WTC11 (cell line): Measurements from ENCODE around the gene FANCM. TPM values are rescaled to one million over a fixed set of nuclear protein-coding genes. Genes with fewer than 3 reads are reported as not detected.

ENCODE experiments used
- ATAC-seq: fragments of 200-7000 bp; cut with Tn5 transposase; 2 replicates; pipeline ENCODE4 v1.10.0; 2021; ENCODE audit warnings: mild to moderate bottlenecking, moderate library complexity
- CTCF ChIA-PET: fragments of 300-600 bp; sonication (Branson Sonifier 250); formaldehyde crosslinking; loops from one replicate; lab custom pipeline; 2021; ENCODE audit warnings: antibody characterized with exemption; lab: Charles Lee
- POLR2A ChIA-PET: fragments of 350-600 bp; sonication (Branson Sonifier 250); formaldehyde crosslinking; loops from one replicate; lab custom pipeline; 2021; ENCODE audit warnings: antibody characterized with exemption; lab: Charles Lee
- DNase-seq: peaks from one replicate; pipeline ENCODE4 v3.0.0; 2021; ENCODE audit warnings: low spot score
- H3K27ac Mint-ChIP-seq: 2 replicates; pipeline ENCODE4 v1.8.0; 2021; ENCODE audit warnings: mixed read lengths
- H3K27me3 Mint-ChIP-seq: 2 replicates; pipeline ENCODE4 v1.8.0; 2021; ENCODE audit warnings: low read depth, mild to moderate bottlenecking, moderate library complexity, mixed read lengths
- H3K36me3 Mint-ChIP-seq: 2 replicates; pipeline ENCODE4 v1.8.0; 2021; ENCODE audit warnings: mixed read lengths
- H3K4me1 Mint-ChIP-seq: 2 replicates; pipeline ENCODE4 v1.8.0; 2022; ENCODE audit warnings: mixed read lengths
- H3K4me3 Mint-ChIP-seq: 2 replicates; pipeline ENCODE4 v1.8.0; 2021; ENCODE audit warnings: mild to moderate bottlenecking, moderate library complexity, mixed read lengths
- H3K9me3 Mint-ChIP-seq: 2 replicates; pipeline ENCODE4 v1.8.0; 2021; ENCODE audit warnings: mixed read lengths
- CREB1 ChIP-seq: sonication (generic); formaldehyde crosslinking; IDR thresholded peaks from 2 replicates; pipeline ENCODE4 v1.8.0; 2023; ENCODE audit warnings: mild to moderate bottlenecking, missing genetic modification reagents
- ELF4 ChIP-seq: sonication (generic); formaldehyde crosslinking; IDR thresholded peaks from 2 replicates; pipeline ENCODE4 v1.8.1; 2022; ENCODE audit warnings: low read depth, mild to moderate bottlenecking, moderate library complexity, missing genetic modification reagents
- EMX1 ChIP-seq: fragments of 250-450 bp; sonication (Bioruptor Pico); IDR thresholded peaks from 2 replicates; pipeline ENCODE4 v1.8.0; 2021; ENCODE audit warnings: mild to moderate bottlenecking
- ESRRA ChIP-seq: sonication (generic); formaldehyde crosslinking; IDR thresholded peaks from 2 replicates; pipeline ENCODE4 v1.8.1; 2022; ENCODE audit warnings: mild to moderate bottlenecking, missing genetic modification reagents, borderline replicate concordance
- FOXJ3 ChIP-seq: sonication (generic); formaldehyde crosslinking; IDR thresholded peaks from 2 replicates; pipeline ENCODE4 v1.9.0; 2021; ENCODE audit warnings: missing genetic modification reagents, mild to moderate bottlenecking, borderline replicate concordance
- FOXK1 ChIP-seq: sonication (generic); formaldehyde crosslinking; IDR thresholded peaks from 2 replicates; pipeline ENCODE4 v1.8.0; 2022; ENCODE audit warnings: mild to moderate bottlenecking, moderate library complexity, missing genetic modification reagents
- FOXP1 ChIP-seq: sonication (generic); formaldehyde crosslinking; IDR thresholded peaks from 2 replicates; pipeline ENCODE4 v1.8.0; 2022; ENCODE audit warnings: missing genetic modification reagents, mild to moderate bottlenecking, moderate library complexity, borderline replicate concordance
- GRHL2 ChIP-seq: fragments of 250-450 bp; sonication (Bioruptor Pico); IDR thresholded peaks from 2 replicates; pipeline ENCODE4 v1.8.0; 2022; ENCODE audit warnings: mild to moderate bottlenecking, moderate library complexity; ENCODE audit not compliant: insufficient replicate concordance, severe bottlenecking
- IRF2 ChIP-seq: sonication (generic); formaldehyde crosslinking; IDR thresholded peaks from 2 replicates; pipeline ENCODE4 v1.8.0; 2022; ENCODE audit warnings: low read depth, missing genetic modification reagents, borderline replicate concordance
- NFYB ChIP-seq: sonication (generic); formaldehyde crosslinking; conservative IDR thresholded peaks from 2 replicates; pipeline ENCODE4 v1.8.0; 2022; ENCODE audit warnings: low read depth, missing genetic modification reagents
- NR1H2 ChIP-seq: sonication (generic); formaldehyde crosslinking; IDR thresholded peaks from 2 replicates; pipeline ENCODE4 v1.9.0; 2021; ENCODE audit warnings: mild to moderate bottlenecking, moderate library complexity, missing genetic modification reagents
- TEAD4 ChIP-seq: sonication (generic); formaldehyde crosslinking; IDR thresholded peaks from 2 replicates; pipeline ENCODE4 v1.8.0; 2022; ENCODE audit warnings: mild to moderate bottlenecking, missing genetic modification reagents
- ZNF138 ChIP-seq: sonication (generic); formaldehyde crosslinking; conservative IDR thresholded peaks from 2 replicates; pipeline ENCODE4 v1.8.1; 2022; ENCODE audit warnings: mild to moderate bottlenecking, moderate library complexity, missing genetic modification reagents
- ZNF232 ChIP-seq: sonication (generic); formaldehyde crosslinking; IDR thresholded peaks from 2 replicates; pipeline ENCODE4 v1.8.0; 2022; ENCODE audit warnings: mild to moderate bottlenecking, missing genetic modification reagents
- ZNF423 ChIP-seq: fragments of 250-450 bp; sonication (Bioruptor Pico); IDR thresholded peaks from 2 replicates; pipeline ENCODE4 v2.1.2; 2022; ENCODE audit warnings: mild to moderate bottlenecking, moderate library complexity
- total RNA-seq: library from RNA; stranded (reverse); gene quantifications from 3 replicates; pipeline ENCODE4 v1.2.3, GENCODE V29; 2021
- TF ChIP-seq, protein P1 (sequence below): sonication (generic); formaldehyde crosslinking; IDR thresholded peaks from 2 replicates; pipeline ENCODE4 v1.8.1; 2022; ENCODE audit warnings: missing genetic modification reagents, borderline replicate concordance
- TF ChIP-seq, protein P2 (sequence below): sonication (generic); formaldehyde crosslinking; IDR thresholded peaks from 2 replicates; pipeline ENCODE4 v1.8.1; 2022; ENCODE audit warnings: mild to moderate bottlenecking, moderate library complexity, missing genetic modification reagents
- TF ChIP-seq, protein P3 (sequence below): sonication (generic); formaldehyde crosslinking; IDR thresholded peaks from 2 replicates; pipeline ENCODE4 v1.8.1; 2022; ENCODE audit warnings: low read depth, missing genetic modification reagents, borderline replicate concordance
- TF ChIP-seq, protein P4 (sequence below): sonication (generic); formaldehyde crosslinking; IDR thresholded peaks from 2 replicates; pipeline ENCODE4 v1.8.1; 2023; ENCODE audit warnings: mild to moderate bottlenecking, missing genetic modification reagents, moderate library complexity
- TF ChIP-seq, protein P5 (sequence below): sonication (generic); formaldehyde crosslinking; IDR thresholded peaks from 2 replicates; pipeline ENCODE4 v1.8.0; 2022; ENCODE audit warnings: mild to moderate bottlenecking, missing genetic modification reagents
- TF ChIP-seq, protein P6 (sequence below): sonication (generic); formaldehyde crosslinking; IDR thresholded peaks from 2 replicates; pipeline ENCODE4 v1.8.1; 2022; ENCODE audit warnings: mild to moderate bottlenecking, missing genetic modification reagents, moderate library complexity, borderline replicate concordance

The FANCM gene
- total RNA-seq, 1 experiment from 2014 or later, result 12.9 TPM

DNA sequence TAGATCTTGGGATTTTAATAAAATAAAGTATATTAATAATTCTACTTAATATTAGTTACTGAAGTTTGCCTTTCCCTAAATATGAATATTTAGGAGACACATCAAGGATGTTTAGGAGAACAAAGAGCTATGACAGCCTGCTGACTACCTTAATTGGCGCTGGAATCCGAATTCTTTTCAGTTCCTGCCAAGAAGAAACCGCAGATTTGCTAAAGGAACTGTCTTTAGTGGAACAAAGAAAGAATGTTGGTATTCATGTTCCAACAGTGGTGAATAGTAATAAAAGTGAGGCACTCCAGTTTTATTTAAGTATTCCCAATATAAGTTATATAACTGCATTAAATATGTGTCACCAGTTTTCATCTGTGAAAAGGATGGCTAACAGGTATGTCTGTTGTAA, 62.8 kb downstream of the FANCM start:
- no peak overlapping the region for H3K27ac Mint-ChIP-seq
- H3K4me1 Mint-ChIP-seq, result no peaks in the 10 kb centered on the region
- ATAC-seq, result no peak
- no peaks in the 10 kb centered on the region for H3K9me3 Mint-ChIP-seq
- CTCF ChIA-PET, result interaction anchor here (0.9 to 1.6 kb wide), 3 partner anchors 55 to 285 kb away, joined by 4 to 5 read pairs (median 4); no protein-coding TSS in a partner anchor
- H3K36me3 Mint-ChIP-seq, result peaks cover 14% of the 10 kb centered on the region; the same call in 1 of the 2 replicates
- H3K27me3 Mint-ChIP-seq, result no peaks in the 10 kb centered on the region
- no peak for DNase-seq
- no peak overlapping the region for H3K4me3 Mint-ChIP-seq
- no peak for TF ChIP-seq NFYB (CRISPR knock-in tag)
- TF ChIP-seq, protein P1, sequence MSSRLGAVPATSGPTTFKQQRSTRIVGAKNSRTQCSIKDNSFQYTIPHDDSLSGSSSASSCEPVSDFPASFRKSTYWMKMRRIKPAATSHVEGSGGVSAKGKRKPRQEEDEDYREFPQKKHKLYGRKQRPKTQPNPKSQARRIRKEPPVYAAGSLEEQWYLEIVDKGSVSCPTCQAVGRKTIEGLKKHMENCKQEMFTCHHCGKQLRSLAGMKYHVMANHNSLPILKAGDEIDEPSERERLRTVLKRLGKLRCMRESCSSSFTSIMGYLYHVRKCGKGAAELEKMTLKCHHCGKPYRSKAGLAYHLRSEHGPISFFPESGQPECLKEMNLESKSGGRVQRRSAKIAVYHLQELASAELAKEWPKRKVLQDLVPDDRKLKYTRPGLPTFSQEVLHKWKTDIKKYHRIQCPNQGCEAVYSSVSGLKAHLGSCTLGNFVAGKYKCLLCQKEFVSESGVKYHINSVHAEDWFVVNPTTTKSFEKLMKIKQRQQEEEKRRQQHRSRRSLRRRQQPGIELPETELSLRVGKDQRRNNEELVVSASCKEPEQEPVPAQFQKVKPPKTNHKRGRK (CRISPR knock-in tag), result no peak
- POLR2A ChIA-PET, result no interaction called here

DNA sequence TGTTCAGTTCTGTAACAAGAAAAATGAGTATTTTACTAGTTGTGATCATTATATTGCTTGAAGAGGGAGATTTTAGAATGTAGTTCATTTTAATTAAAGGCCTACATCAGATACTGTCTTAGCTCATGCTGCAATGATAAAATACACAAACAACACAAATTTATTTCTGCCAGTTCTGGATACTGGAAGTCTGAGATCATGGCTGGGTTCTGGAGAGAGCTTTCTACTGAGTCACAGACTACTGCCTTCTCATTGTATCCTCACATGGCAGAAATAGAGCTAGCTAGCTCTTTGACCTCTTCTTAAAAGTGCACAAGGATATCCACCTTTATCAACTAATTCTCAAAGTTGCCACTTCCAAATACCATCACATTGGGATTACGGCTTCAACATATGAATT, 63.5 kb downstream of the FANCM start:
- peak overlapping the region; percentile 73 for H3K27ac Mint-ChIP-seq
- ATAC-seq (no peak), DNase-seq (no peak)
- POLR2A ChIA-PET, result no interaction called here
- H3K27me3 Mint-ChIP-seq, result no peaks in the 10 kb centered on the region
- H3K4me3 Mint-ChIP-seq, result no peak overlapping the region
- H3K4me1 Mint-ChIP-seq, result no peaks in the 10 kb centered on the region
- CTCF ChIA-PET, result interaction anchor here (0.9 to 1.1 kb wide), 2 partner anchors 54 to 286 kb away, joined by 4 to 5 read pairs; no protein-coding TSS in a partner anchor
- no peak for TF ChIP-seq ESRRA (CRISPR knock-in tag)
- TF ChIP-seq, protein P2, sequence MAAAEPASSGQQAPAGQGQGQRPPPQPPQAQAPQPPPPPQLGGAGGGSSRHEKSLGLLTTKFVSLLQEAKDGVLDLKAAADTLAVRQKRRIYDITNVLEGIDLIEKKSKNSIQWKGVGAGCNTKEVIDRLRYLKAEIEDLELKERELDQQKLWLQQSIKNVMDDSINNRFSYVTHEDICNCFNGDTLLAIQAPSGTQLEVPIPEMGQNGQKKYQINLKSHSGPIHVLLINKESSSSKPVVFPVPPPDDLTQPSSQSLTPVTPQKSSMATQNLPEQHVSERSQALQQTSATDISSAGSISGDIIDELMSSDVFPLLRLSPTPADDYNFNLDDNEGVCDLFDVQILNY (CRISPR knock-in tag), result no peak
- TF ChIP-seq ELF4, result no peak
- TF ChIP-seq, protein P3, sequence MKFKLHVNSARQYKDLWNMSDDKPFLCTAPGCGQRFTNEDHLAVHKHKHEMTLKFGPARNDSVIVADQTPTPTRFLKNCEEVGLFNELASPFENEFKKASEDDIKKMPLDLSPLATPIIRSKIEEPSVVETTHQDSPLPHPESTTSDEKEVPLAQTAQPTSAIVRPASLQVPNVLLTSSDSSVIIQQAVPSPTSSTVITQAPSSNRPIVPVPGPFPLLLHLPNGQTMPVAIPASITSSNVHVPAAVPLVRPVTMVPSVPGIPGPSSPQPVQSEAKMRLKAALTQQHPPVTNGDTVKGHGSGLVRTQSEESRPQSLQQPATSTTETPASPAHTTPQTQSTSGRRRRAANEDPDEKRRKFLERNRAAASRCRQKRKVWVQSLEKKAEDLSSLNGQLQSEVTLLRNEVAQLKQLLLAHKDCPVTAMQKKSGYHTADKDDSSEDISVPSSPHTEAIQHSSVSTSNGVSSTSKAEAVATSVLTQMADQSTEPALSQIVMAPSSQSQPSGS (CRISPR knock-in tag), result no peak
- no peak for TF ChIP-seq NR1H2
- no peak for TF ChIP-seq IRF2 (CRISPR knock-in tag)
- TF ChIP-seq, protein P4, sequence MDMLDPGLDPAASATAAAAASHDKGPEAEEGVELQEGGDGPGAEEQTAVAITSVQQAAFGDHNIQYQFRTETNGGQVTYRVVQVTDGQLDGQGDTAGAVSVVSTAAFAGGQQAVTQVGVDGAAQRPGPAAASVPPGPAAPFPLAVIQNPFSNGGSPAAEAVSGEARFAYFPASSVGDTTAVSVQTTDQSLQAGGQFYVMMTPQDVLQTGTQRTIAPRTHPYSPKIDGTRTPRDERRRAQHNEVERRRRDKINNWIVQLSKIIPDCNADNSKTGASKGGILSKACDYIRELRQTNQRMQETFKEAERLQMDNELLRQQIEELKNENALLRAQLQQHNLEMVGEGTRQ, result no peak
- no peak for TF ChIP-seq ZNF138
- TF ChIP-seq ZNF423 (CRISPR knock-in tag), result no peak
- TF ChIP-seq, protein P5, sequence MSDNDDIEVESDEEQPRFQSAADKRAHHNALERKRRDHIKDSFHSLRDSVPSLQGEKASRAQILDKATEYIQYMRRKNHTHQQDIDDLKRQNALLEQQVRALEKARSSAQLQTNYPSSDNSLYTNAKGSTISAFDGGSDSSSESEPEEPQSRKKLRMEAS, result no peak
- TF ChIP-seq, protein P6, sequence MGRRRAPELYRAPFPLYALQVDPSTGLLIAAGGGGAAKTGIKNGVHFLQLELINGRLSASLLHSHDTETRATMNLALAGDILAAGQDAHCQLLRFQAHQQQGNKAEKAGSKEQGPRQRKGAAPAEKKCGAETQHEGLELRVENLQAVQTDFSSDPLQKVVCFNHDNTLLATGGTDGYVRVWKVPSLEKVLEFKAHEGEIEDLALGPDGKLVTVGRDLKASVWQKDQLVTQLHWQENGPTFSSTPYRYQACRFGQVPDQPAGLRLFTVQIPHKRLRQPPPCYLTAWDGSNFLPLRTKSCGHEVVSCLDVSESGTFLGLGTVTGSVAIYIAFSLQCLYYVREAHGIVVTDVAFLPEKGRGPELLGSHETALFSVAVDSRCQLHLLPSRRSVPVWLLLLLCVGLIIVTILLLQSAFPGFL (CRISPR knock-in tag), result no peak
- no peak for TF ChIP-seq TEAD4
- TF ChIP-seq ZNF232 (CRISPR knock-in tag), result no peak
- no peak for TF ChIP-seq FOXJ3 (CRISPR knock-in tag)
- TF ChIP-seq GRHL2, result no peak
- no peak for TF ChIP-seq FOXP1 (CRISPR knock-in tag)
- TF ChIP-seq FOXK1 (CRISPR knock-in tag), result no peak
- TF ChIP-seq CREB1 (CRISPR knock-in tag), result no peak
- TF ChIP-seq EMX1 (CRISPR knock-in tag), result no peak
- TF ChIP-seq, all 79 proteins: peak for 0
- H3K9me3 Mint-ChIP-seq, result no peaks in the 10 kb centered on the region
- H3K36me3 Mint-ChIP-seq, result peaks cover 14% of the 10 kb centered on the region; the same call in 1 of the 2 replicates
